HEK293 (cell line): Measurements from ENCODE around the gene CYB5R2.

ENCODE experiments used
- CTCF ChIA-PET: fragments of 350-600 bp; formaldehyde crosslinking; extraction: SDS; loops from one replicate; lab custom pipeline; 2021; ENCODE audit warnings: antibody characterized with exemption; lab: Yijun Ruan, JAX
- POLR2A ChIA-PET: fragments of 300-600 bp; formaldehyde crosslinking; extraction: SDS; loops from one replicate; lab custom pipeline; 2020; ENCODE audit warnings: antibody characterized with exemption, inconsistent platforms; lab: Yijun Ruan, JAX
- H3K27ac ChIP-seq: fragments of 200-500 bp; sonication (Bioruptor generic); 2 replicates; pipeline ENCODE4 v1.5.1; 2014; ENCODE audit warnings: low read depth, low read length, control low read depth, inconsistent platforms; ENCODE audit errors: extremely low read depth
- H3K36me3 ChIP-seq, 2 experiments: fragments of 200-500 bp in 1 of 2; sonication (Bioruptor generic) in 1 of 2; 1 replicate in 1 of 2; 2 replicates in 1 of 2; pipeline ENCODE4 v1.5.1; 2014 to 2017; ENCODE audit warnings: inconsistent platforms in 2 of 2, low read length in 2 of 2; ENCODE audit not compliant: control insufficient read depth in 2 of 2, insufficient read depth in 1 of 2
- H3K4me1 ChIP-seq: fragments of 200-500 bp; sonication (Bioruptor generic); 2 replicates; pipeline ENCODE4 v1.5.1; 2014; ENCODE audit warnings: mild to moderate bottlenecking, low read length, inconsistent platforms; ENCODE audit not compliant: control insufficient read depth, insufficient read depth
- H3K4me3 ChIP-seq: 2 replicates; pipeline ENCODE4 v1.5.1; 2011; ENCODE audit warnings: low read depth, mild to moderate bottlenecking, control low read depth, low read length, moderate library complexity
- H3K9me3 ChIP-seq: fragments of 200-500 bp; sonication (Bioruptor generic); 2 replicates; pipeline ENCODE4 v1.5.1; 2014; ENCODE audit warnings: low read depth, low read length, inconsistent platforms; ENCODE audit not compliant: control insufficient read depth, insufficient read depth
- PBX3 ChIP-seq: sonication (generic); formaldehyde crosslinking; IDR thresholded peaks from 2 replicates; pipeline ENCODE4 v1.8.1; 2022; ENCODE audit warnings: mild to moderate bottlenecking, moderate library complexity, missing genetic modification reagents
- PRDM6 ChIP-seq: fragments of 450-650 bp; formaldehyde crosslinking; IDR thresholded peaks from 2 replicates; pipeline ENCODE4 v1.5.1; 2017; ENCODE audit warnings: missing biosample characterization, missing genetic modification characterization
- REPIN1 ChIP-seq: fragments of 450-650 bp; formaldehyde crosslinking; IDR thresholded peaks from 2 replicates; pipeline ENCODE4 v1.5.1; 2017; ENCODE audit warnings: missing biosample characterization, missing genetic modification characterization, low read depth
- SP2 ChIP-seq: fragments of 450-650 bp; formaldehyde crosslinking; IDR thresholded peaks from 2 replicates; pipeline ENCODE4 v1.5.1; 2016; ENCODE audit warnings: missing biosample characterization, missing genetic modification characterization
- TCF7L2 ChIP-seq: IDR thresholded peaks from 2 replicates; pipeline ENCODE4 v1.6.1; 2011; ENCODE audit warnings: low read depth, mild to moderate bottlenecking, inconsistent platforms, low read length, moderate library complexity, borderline replicate concordance
- ZBTB20 ChIP-seq: fragments of 450-650 bp; formaldehyde crosslinking; IDR thresholded peaks from 2 replicates; pipeline ENCODE4 v1.5.1; 2016; ENCODE audit warnings: missing biosample characterization, missing genetic modification characterization
- ZBTB8A ChIP-seq: fragments of 450-650 bp; formaldehyde crosslinking; IDR thresholded peaks from 2 replicates; pipeline ENCODE4 v1.5.1; 2016; ENCODE audit warnings: missing biosample characterization, missing genetic modification characterization
- ZFHX2 ChIP-seq: fragments of 450-650 bp; formaldehyde crosslinking; conservative IDR thresholded peaks from 2 replicates; pipeline ENCODE4 v1.5.1; 2016; ENCODE audit warnings: missing biosample characterization, missing genetic modification characterization
- ZNF10 ChIP-seq: fragments of 450-650 bp; formaldehyde crosslinking; IDR thresholded peaks from 2 replicates; pipeline ENCODE4 v1.5.1; 2017; ENCODE audit warnings: missing biosample characterization, missing genetic modification characterization
- ZNF121 ChIP-seq: fragments of 450-650 bp; formaldehyde crosslinking; IDR thresholded peaks from 2 replicates; pipeline ENCODE4 v1.5.1; 2016; ENCODE audit warnings: missing biosample characterization, missing genetic modification characterization
- ZNF133 ChIP-seq: fragments of 450-650 bp; formaldehyde crosslinking; IDR thresholded peaks from 2 replicates; pipeline ENCODE4 v1.5.1; 2016; ENCODE audit warnings: missing biosample characterization, missing genetic modification characterization
- ZNF157 ChIP-seq: fragments of 450-650 bp; formaldehyde crosslinking; IDR thresholded peaks from 2 replicates; pipeline ENCODE4 v1.5.1; 2016; ENCODE audit warnings: missing biosample characterization, missing genetic modification characterization
- ZNF202 ChIP-seq: fragments of 450-650 bp; formaldehyde crosslinking; IDR thresholded peaks from 2 replicates; pipeline ENCODE4 v1.5.1; 2016; ENCODE audit warnings: missing biosample characterization, missing genetic modification characterization, borderline replicate concordance
- ZNF221 ChIP-seq: fragments of 450-650 bp; formaldehyde crosslinking; IDR thresholded peaks from 2 replicates; pipeline ENCODE4 v1.5.1; 2017; ENCODE audit warnings: missing biosample characterization, missing genetic modification characterization, borderline replicate concordance
- ZNF341 ChIP-seq: fragments of 450-650 bp; formaldehyde crosslinking; IDR thresholded peaks from 2 replicates; pipeline ENCODE4; 2016; ENCODE audit warnings: low read depth, missing biosample characterization, missing genetic modification characterization
- ZNF37A ChIP-seq: fragments of 450-650 bp; IDR thresholded peaks from 2 replicates; pipeline ENCODE4 v1.5.1; 2018; ENCODE audit warnings: missing biosample characterization, missing genetic modification characterization
- ZNF398 ChIP-seq: fragments of 450-650 bp; formaldehyde crosslinking; IDR thresholded peaks from 2 replicates; pipeline ENCODE4 v1.5.1; 2017; ENCODE audit warnings: missing biosample characterization, missing genetic modification characterization
- ZNF501 ChIP-seq: fragments of 450-650 bp; formaldehyde crosslinking; IDR thresholded peaks from 2 replicates; pipeline ENCODE4 v1.5.1; 2016; ENCODE audit warnings: missing biosample characterization, missing genetic modification characterization
- ZNF510 ChIP-seq: fragments of 450-650 bp; formaldehyde crosslinking; IDR thresholded peaks from 2 replicates; pipeline ENCODE4 v1.5.1; 2018; ENCODE audit warnings: mild to moderate bottlenecking, missing genetic modification characterization, missing biosample characterization; ENCODE audit not compliant: insufficient replicate concordance
- ZNF548 ChIP-seq: fragments of 450-650 bp; formaldehyde crosslinking; IDR thresholded peaks from 2 replicates; pipeline ENCODE4 v1.5.1; 2016; ENCODE audit warnings: missing biosample characterization, missing genetic modification characterization
- ZNF560 ChIP-seq: fragments of 450-650 bp; formaldehyde crosslinking; IDR thresholded peaks from 2 replicates; pipeline ENCODE4 v1.5.1; 2017; ENCODE audit warnings: missing biosample characterization, missing genetic modification characterization, borderline replicate concordance
- ZNF621 ChIP-seq: fragments of 450-650 bp; formaldehyde crosslinking; IDR thresholded peaks from 2 replicates; pipeline ENCODE4 v1.5.1; 2017; ENCODE audit warnings: missing biosample characterization, missing genetic modification characterization
- ZNF670 ChIP-seq: fragments of 450-650 bp; formaldehyde crosslinking; IDR thresholded peaks from 2 replicates; pipeline ENCODE4 v1.5.1; 2016; ENCODE audit warnings: missing biosample characterization, missing genetic modification characterization, low read depth
- ZNF792 ChIP-seq: fragments of 450-650 bp; formaldehyde crosslinking; IDR thresholded peaks from 2 replicates; pipeline ENCODE4 v1.5.1; 2016; ENCODE audit warnings: missing biosample characterization, missing genetic modification characterization
- TF ChIP-seq, protein P1 (sequence below): fragments of 450-650 bp; IDR thresholded peaks from 2 replicates; pipeline ENCODE4 v1.5.1; 2018; ENCODE audit warnings: missing biosample characterization, mild to moderate bottlenecking, missing genetic modification characterization
- TF ChIP-seq, protein P2 (sequence below): fragments of 450-650 bp; formaldehyde crosslinking; IDR thresholded peaks from 2 replicates; pipeline ENCODE4; 2016; ENCODE audit warnings: missing biosample characterization, missing genetic modification characterization
- TF ChIP-seq, protein P3 (sequence below): fragments of 450-650 bp; formaldehyde crosslinking; IDR thresholded peaks from 2 replicates; pipeline ENCODE4 v1.5.1; 2017; ENCODE audit warnings: missing biosample characterization, missing genetic modification characterization

CYB5R2 gene

DNA sequence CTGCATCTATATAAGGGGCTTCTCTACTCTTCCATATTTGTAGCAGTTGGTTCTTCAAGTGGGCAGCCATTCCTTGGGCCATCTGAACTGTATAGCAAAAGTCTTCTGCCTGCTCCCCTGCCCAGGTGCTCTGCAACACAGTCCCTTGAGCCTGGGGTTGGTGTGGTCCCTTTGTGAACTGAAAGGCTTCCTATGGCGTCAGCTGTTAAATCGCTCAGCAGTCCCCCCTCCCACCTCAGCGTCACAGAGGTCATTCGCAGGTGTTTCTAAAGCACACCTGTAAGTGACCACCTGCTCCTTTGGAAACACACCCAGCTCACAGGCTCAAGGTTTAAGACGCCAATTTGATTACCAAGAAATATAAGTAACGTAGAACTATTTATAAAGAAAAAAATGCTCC lies 37.0 kb downstream of the CYB5R2 start:
- Histone ChIP-seq H3K27ac (no peak overlapping the region), H3K36me3 (peaks cover 0 to 61% of the 10 kb centered on the region in 2 experiments; a peak in 1 of 3 replicates), H3K4me3 (no peak overlapping the region), H3K9me3 (no peaks in the 10 kb centered on the region), H3K4me1 (no peaks in the 10 kb centered on the region)
- ChIA-PET CTCF (interaction anchor here (1.9 kb wide), 1 partner anchor 21 kb away, joined by 4 read pairs; no protein-coding TSS in a partner anchor), POLR2A (no interaction called here)
- TF ChIP-seq ZNF670 (tag by site-specific recombination) = no peak
- TF ChIP-seq ZNF548 (tag by site-specific recombination) = no peak
- no peak for TF ChIP-seq ZNF560 (tag by site-specific recombination)
- no peak for TF ChIP-seq ZBTB20 (tag by site-specific recombination)
- TF ChIP-seq ZNF510 (tag by site-specific recombination) = no peak
- no peak for TF ChIP-seq SP2 (tag by site-specific recombination)
- TF ChIP-seq ZNF121 (tag by site-specific recombination) = no peak
- TF ChIP-seq REPIN1 (tag by site-specific recombination) = no peak
- no peak for TF ChIP-seq ZNF157 (tag by site-specific recombination)
- TF ChIP-seq, protein P1, sequence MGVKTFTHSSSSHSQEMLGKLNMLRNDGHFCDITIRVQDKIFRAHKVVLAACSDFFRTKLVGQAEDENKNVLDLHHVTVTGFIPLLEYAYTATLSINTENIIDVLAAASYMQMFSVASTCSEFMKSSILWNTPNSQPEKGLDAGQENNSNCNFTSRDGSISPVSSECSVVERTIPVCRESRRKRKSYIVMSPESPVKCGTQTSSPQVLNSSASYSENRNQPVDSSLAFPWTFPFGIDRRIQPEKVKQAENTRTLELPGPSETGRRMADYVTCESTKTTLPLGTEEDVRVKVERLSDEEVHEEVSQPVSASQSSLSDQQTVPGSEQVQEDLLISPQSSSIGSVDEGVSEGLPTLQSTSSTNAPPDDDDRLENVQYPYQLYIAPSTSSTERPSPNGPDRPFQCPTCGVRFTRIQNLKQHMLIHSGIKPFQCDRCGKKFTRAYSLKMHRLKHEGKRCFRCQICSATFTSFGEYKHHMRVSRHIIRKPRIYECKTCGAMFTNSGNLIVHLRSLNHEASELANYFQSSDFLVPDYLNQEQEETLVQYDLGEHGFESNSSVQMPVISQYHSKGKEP = no peak
- no peak for TF ChIP-seq ZNF621 (tag by site-specific recombination)
- TF ChIP-seq ZNF10 (tag by site-specific recombination) = no peak
- TF ChIP-seq ZFHX2 (tag by site-specific recombination) = no peak
- TF ChIP-seq PBX3 = no peak
- no peak for TF ChIP-seq ZBTB8A (tag by site-specific recombination)
- no peak for TF ChIP-seq TCF7L2
- TF ChIP-seq, protein P2, sequence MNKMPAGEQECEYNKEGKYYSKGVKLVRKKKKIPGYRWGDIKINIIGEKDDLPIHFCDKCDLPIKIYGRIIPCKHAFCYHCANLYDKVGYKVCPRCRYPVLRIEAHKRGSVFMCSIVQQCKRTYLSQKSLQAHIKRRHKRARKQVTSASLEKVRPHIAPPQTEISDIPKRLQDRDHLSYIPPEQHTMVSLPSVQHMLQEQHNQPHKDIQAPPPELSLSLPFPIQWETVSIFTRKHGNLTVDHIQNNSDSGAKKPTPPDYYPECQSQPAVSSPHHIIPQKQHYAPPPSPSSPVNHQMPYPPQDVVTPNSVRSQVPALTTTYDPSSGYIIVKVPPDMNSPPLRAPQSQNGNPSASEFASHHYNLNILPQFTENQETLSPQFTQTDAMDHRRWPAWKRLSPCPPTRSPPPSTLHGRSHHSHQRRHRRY = no peak
- no peak for TF ChIP-seq ZNF133 (tag by site-specific recombination)
- TF ChIP-seq ZNF202 (tag by site-specific recombination) = no peak

DNA sequence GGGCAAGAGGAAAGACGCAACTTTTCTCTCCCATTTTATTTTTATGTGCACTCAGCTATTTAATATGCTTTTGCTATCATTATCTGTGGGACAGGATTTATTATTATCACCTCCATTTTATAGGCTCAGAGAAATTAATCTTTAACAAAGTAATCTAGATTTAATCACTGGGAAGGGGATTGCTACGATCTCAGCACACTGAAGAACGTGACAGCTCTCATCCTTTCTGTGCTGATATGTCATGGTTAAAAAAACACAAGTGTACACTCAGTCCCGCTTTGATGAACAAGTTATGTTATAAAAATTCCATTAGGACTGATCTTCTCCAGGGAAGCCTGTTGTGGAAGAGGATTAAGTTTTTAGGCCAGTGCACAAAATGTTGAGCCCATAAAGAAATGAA lies 37.6 kb downstream of the CYB5R2 start:
- ChIA-PET POLR2A (no interaction called here), CTCF (interaction anchor here (0.6 kb wide), 1 partner anchor 628 kb away, joined by 3 read pairs; the partner anchor contains the start of gene LMO1)
- Histone ChIP-seq H3K27ac (no peak overlapping the region), H3K4me3 (no peak overlapping the region), H3K36me3 (peaks cover 0 to 61% of the 10 kb centered on the region in 2 experiments; a peak in 1 of 3 replicates), H3K9me3 (no peaks in the 10 kb centered on the region), H3K4me1 (no peaks in the 10 kb centered on the region)
- TF ChIP-seq ZNF792 (tag by site-specific recombination) (no peak), ZNF37A (tag by site-specific recombination) (no peak), ZNF670 (tag by site-specific recombination) (no peak), PRDM6 (tag by site-specific recombination) (no peak), ZNF501 (tag by site-specific recombination) (no peak), ZNF398 (tag by site-specific recombination) (no peak), ZNF341 (tag by site-specific recombination) (no peak), ZNF221 (tag by site-specific recombination) (no peak)
- TF ChIP-seq, protein P3, sequence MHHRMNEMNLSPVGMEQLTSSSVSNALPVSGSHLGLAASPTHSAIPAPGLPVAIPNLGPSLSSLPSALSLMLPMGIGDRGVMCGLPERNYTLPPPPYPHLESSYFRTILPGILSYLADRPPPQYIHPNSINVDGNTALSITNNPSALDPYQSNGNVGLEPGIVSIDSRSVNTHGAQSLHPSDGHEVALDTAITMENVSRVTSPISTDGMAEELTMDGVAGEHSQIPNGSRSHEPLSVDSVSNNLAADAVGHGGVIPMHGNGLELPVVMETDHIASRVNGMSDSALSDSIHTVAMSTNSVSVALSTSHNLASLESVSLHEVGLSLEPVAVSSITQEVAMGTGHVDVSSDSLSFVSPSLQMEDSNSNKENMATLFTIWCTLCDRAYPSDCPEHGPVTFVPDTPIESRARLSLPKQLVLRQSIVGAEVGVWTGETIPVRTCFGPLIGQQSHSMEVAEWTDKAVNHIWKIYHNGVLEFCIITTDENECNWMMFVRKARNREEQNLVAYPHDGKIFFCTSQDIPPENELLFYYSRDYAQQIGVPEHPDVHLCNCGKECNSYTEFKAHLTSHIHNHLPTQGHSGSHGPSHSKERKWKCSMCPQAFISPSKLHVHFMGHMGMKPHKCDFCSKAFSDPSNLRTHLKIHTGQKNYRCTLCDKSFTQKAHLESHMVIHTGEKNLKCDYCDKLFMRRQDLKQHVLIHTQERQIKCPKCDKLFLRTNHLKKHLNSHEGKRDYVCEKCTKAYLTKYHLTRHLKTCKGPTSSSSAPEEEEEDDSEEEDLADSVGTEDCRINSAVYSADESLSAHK = no peak
